HG02759 (cell line): Measurements from ENCODE around the gene SLC23A1.

Experiments
- ATAC-seq: cut with Tn5 transposase; IDR thresholded peaks from one replicate; pipeline ENCODE4 v1.9.1; 2021; ENCODE audit warnings: mild to moderate bottlenecking, moderate library complexity; ENCODE audit not compliant: unreplicated experiment

The SLC23A1 gene

GRCh38 chr5:139408191-139408590, 25.1 kb upstream of the SLC23A1 start:
- ATAC-seq, result no peak

GRCh38 chr5:139407517-139407916, 24.4 kb upstream of the SLC23A1 start:
- no peak for ATAC-seq

GRCh38 chr5:139406963-139407362, 23.9 kb upstream of the SLC23A1 start:
- no peak for ATAC-seq

- no peak for ATAC-seq
Observed at GRCh38 chr5:139404484-139404840, 21.4 kb upstream of the SLC23A1 start.

- peak; percentile 80 for ATAC-seq
Observed at GRCh38 chr5:139403787-139404483, 20.8 kb upstream of the SLC23A1 start, which contains the start of gene SPATA24. SPATA24 (minus strand) TSS chr5:139404089; CDS start chr5:139404060, 29 bp downstream.

GRCh38 chr5:139403418-139403786, 20.3 kb upstream of the SLC23A1 start:
- no peak for ATAC-seq

GRCh38 chr5:139402561-139403158, 19.6 kb upstream of the SLC23A1 start:
- no peak for ATAC-seq

GRCh38 chr5:139401546-139401945, 18.4 kb upstream of the SLC23A1 start:
- no peak for ATAC-seq

- ATAC-seq, result peak; percentile 34
Observed at GRCh38 chr5:139399501-139400121, 16.5 kb upstream of the SLC23A1 start.

- no peak for ATAC-seq
Observed at GRCh38 chr5:139397921-139398320, 14.8 kb upstream of the SLC23A1 start.

GRCh38 chr5:139396691-139397090, 13.6 kb upstream of the SLC23A1 start:
- ATAC-seq, result no peak

GRCh38 chr5:139395844-139396640, 12.9 kb upstream of the SLC23A1 start:
- ATAC-seq, result no peak

GRCh38 chr5:139394654-139395566, 11.8 kb upstream of the SLC23A1 start, which contains the start of gene PROB1:
PROB1 (minus strand) TSS chr5:139395104; CDS start chr5:139395081, 23 bp downstream.
- ATAC-seq, result no peak

- no peak for ATAC-seq
Observed at GRCh38 chr5:139394123-139394653, 11.1 kb upstream of the SLC23A1 start.

- ATAC-seq, result no peak
Observed at GRCh38 chr5:139393497-139394122, 10.5 kb upstream of the SLC23A1 start.

GRCh38 chr5:139392678-139393496, 9.8 kb upstream of the SLC23A1 start:
- peak; percentile 52 for ATAC-seq

GRCh38 chr5:139392324-139392677, 9.2 kb upstream of the SLC23A1 start:
- peak; percentile 15 for ATAC-seq

GRCh38 chr5:139391570-139392323, 8.7 kb upstream of the SLC23A1 start:
- no peak for ATAC-seq
